HK-2 (cell line): Measurements from ENCODE around the gene RALGPS1.

Experiments
- DNase-seq: peaks from one replicate; pipeline ENCODE4 v3.0.0-alpha.2; 2018; ENCODE audit not compliant: unreplicated experiment

The RALGPS1 gene

DNA sequence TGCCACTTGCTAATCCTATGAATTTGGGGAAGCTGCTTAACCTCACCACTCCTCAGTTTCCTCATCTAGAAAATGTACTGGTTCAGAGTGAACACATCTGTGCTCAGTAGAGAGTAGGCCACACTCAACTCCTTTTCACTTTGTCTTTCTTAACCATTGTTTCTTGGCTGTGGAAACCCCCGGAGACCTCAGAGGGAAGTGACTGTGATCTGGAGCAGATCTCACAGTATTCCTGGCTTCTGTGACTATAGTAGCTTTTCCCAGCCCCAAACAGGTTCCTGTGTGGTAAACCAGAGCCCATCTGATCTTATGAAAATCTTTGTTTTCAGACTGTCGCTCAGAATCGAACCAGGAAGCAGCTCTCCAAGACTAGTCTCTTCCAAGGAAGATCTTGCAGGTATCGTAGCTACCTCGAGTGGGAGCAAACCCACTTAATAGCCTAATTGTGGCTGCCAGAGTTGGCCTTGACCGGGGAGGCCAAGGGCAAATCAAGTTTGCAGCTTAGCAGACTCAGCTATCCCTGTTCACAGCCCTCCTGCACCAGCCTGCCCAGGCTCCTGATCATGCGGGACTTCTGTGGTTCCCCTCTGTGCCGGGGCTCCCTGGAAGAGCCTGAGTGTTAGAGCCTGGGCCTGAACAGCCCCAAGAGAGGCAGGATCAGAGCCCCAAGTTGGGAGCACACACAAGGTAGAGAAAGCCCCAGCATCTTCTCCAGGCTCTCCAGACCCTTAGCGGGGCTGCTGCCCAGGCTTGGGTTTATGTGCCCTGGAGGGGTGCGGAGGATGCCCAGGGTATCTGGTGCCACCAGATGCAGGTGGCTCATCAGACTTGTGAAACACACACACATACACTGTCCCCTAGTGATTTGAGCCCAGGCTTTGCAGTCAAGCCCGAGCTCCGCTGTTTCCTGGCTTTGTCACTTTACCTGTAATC lies 260.1 kb downstream of the RALGPS1 start:
- DNase-seq, result no peak

DNA sequence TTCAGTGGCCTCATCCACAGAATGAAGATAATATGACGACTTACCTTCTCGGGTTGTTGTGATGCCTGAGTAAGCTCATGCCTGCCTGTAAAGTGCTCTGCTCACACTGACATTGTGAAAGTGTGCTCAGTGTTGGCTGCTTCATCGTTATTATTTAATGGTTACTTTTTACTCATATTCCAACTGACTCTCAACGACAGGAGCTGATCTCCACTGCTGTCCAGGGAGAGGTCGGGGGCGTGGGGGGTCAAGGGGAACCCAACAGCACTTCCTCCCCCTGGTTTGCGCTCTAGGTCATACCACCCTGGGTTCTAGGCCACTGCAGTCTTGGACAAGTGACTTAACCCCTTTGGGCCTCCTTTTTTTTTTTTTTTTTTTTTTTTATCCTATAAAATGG lies 260.7 kb downstream of the RALGPS1 start:
- DNase-seq, result no peak

DNA sequence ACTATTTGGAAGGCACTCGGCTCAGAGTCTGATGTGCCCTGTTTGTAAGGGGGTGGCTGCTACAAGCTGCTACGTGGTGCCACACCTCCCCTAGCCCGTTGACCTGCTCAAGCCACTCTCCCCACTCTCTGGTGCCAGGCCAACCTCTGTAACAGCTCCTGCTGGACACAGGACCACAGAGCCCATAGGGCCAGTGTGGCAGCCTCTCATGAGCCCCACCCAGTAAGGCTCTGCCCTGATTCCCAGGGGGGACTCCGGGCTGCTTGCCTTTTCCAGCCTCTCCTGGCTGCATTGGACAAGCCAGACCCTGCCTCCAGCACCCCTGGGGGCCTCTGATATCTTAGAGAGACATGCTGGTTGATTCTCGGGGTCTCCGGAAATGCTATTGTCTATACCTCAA lies 261.2 kb downstream of the RALGPS1 start:
- no peak for DNase-seq

DNA sequence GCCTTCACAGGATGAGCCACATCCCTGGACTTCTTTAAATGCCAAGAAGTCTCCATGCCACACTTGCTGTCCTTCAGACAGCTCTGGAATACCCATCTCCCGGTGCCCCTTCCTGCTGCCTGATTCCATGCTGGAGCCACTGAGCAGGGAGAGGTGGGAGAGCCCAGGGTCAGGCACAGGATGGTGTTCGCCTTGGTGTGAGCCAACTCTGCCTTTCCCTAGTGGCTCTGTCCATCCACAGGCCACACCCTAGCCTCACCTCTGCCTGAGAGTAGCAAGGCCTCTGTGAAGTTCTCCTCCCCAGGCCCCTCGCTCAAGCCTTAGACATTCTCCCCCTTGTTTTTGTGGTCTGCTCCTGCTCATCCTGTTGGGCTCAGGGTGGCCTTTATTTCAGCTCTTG lies 262.0 kb downstream of the RALGPS1 start:
- DNase-seq, result no peak

DNA sequence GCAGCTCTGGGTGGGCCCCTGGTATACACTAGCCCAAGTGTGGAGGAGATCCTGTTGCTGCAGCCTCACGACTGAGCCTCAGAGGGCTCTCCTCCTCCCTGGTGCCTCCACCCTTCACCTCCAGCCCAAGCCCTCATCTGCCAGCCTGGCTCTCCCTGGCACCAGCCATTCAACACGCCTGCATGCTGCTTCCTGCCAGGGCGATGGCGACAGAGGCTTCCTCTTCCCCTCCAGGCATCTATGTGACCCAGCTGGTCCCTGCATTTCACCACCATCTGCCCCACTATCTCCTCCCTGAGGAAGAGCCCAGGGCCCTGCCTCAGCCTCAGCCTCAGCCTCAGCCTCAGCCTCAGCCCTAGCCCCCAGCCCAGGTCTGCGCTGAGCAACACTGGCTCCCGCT lies 262.6 kb downstream of the RALGPS1 start:
- no peak for DNase-seq

DNA sequence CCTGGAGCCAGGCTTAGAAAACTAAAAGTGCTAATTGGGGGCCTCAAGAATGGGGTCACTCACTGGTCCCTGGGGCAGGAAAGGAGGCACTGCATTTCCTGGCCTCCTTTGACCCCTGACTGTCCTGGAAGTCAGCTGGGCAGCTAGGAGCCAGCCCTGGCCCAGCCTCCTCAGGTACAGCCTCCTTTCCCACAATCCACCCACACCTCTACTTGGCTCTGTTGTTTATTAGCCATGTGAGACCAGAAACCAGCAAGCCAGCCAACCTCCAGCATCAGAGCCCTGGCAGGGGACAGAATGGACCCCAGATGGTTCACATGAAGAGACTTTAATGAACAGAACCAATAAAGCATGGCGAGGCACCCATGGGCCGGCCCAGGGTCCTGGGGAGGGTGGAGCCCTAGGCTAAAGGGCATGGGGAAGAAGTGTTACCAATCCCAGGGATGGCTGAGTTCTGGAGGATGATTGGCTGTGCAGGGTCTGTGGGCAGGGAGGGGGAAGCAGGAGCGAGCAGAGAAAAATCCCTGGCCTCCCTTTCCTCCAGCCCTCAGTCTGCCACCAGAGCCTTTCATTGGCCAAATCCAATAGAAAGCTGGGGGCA lies 263.2 kb downstream of the RALGPS1 start:
- DNase-seq, result no peak

DNA sequence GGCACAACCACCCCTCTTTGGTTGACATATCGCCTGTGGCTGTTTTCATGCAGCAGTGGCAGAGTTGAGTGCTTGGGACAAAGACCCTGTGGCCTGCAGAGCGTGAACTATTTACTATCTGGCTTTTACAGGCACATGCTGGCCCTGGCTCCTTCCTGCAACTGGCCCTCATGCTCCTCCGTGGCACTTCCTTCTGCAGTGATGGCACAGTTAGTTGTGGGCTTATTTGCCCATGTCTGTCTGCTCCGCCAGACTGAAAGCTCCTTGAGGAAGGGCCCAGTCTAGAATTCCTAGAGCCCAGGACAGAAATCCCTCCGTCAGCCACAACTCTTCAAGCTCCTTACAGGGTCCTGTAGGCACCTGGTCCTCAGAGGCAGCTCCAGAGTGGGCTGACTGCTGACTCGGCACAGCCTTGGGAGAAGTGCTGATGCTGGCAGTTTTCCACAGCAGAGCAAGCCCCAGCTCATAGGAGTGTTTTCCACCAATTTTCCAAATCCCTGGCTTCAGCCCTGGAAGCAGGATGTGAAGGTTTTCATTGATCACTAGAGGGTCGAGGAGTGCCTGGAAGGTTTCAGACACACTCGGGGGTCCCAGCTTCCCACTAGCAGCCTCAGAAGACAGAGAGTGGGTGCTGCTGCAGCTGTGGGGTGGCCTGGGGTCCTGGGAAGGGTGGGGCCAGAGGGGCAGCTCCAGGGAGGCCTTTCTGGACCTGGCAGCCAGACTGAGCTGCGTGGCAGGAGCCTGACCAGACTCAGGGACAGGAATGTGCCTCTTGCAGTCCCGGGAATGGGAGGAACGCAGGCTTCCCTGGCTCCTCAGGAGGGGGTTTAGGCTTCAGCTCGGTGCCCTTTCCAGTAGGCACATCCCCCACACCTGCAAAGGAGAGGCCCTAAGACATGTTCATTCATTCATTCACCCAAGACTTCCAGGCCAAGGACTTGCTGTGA lies 264.4 kb downstream of the RALGPS1 start:
- no peak for DNase-seq

DNA sequence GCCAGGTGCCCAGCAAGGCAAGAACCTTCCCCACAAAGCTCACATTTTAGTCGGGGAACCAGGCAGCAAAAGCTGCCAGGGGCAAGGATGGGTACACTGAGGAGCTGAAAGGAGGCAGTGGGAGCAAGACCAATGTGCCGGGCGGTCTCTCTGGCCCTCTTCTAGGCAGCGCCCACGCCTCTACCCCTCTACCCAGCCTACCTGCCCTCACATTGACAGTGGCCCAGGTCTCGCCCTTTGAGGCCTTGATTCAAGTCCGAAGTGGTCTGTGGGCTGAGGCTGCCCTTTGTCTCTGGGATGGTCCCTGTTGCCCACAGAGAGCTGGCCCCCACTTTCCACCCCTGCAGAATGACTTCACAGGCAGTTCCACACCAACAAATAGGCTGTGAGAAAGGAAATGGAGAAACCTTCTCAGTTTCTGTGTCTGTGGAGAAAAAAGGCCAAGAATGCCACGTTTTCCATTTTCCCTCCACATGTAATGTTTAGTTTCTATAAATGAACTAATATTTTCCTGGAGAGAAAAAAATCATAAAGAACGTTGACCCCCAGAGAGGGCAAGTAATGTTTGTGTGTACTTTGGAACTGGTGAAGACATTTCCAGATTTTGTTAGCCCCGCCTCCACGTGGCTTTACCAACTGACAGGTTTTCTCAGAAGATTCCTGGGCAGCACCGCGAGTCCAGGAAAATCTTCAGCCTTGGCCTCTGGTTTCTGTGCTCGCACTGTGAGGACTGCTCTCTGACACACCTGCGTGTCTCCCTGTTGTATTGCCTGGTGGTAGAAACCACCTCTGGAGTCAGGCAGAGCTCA lies 265.3 kb downstream of the RALGPS1 start:
- DNase-seq, result no peak

DNA sequence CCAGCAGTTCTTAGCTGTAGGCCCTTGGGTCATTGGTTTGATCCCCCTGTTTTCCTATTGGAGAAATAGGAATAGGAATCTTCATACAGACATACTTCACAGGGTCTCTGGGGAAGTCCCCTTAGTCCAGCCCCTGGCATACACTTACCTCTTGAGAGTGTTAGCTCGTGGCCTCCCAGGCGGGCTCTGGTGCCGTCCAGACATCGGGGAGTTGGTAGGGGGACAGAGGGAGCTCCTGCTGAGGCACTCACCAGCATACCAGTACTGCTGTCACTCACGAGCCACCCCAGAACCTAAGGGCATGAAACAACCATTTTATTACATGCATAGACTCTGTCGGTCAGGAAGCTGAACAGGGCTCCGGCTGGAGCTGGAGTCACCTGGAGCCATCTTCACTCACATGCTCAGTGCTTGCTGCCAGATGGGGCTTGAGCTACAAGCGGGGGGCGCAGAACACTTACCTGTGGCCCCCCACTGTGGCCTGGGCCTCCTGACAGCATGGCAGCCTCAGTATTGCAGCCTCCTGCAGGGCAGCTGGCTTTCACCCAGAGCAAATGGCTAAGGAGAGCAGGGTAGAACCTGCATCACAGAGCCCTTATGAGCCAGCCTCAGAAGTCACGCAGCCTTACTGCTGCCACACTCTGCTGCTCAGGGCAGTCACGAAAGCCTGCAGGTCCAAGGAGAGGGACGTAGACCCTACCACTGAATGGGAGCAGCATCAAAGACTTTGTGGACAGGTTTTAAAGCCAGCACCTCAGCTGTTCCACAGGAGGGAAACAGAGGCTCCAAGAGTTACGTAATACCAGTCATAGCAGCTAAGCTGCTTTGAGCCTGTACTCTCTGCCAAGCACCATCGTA lies 266.1 kb downstream of the RALGPS1 start:
- no peak for DNase-seq

DNA sequence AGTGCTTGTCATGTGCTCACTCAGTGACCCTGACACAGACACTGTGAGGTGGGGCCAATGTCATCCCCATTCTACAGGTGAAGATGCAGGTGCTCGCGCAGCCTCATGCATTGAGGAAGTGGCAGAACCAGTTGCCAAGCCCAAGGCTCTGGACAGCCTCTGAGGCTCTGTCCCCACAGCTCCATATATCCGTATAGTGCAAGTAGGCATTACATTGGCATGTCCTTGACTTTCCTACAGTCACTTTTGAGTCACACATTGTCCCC lies 266.7 kb downstream of the RALGPS1 start:
- DNase-seq, result no peak

DNA sequence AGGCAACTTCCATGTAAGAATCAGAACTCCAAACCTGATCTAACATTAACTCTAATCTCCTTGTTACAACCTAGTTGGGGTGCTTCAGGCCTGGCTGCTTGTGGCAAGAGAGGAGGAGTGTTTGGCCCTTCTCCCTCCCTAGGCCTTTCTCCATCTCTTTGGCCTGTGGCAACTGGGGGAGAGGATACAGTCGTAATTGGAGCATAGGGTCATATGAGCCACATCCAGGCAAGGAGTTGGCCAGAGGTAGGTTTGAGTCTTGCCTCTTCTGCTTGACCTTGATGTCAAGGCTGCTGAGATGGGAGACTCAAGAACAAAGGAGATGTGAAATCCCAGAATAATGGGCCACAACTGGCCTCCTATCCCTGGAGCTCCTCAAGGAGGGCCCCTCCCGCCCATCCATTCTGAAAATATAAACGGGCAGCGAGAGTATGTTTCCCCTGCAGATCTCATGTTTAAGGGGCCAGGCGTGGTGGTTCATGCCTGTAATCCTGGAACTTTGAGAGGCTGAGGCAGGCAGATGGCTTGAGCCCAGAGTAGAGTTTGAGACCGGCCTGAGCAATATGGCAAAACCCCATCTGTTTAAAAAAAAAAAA lies 267.1 kb downstream of the RALGPS1 start:
- DNase-seq, result no peak

DNA sequence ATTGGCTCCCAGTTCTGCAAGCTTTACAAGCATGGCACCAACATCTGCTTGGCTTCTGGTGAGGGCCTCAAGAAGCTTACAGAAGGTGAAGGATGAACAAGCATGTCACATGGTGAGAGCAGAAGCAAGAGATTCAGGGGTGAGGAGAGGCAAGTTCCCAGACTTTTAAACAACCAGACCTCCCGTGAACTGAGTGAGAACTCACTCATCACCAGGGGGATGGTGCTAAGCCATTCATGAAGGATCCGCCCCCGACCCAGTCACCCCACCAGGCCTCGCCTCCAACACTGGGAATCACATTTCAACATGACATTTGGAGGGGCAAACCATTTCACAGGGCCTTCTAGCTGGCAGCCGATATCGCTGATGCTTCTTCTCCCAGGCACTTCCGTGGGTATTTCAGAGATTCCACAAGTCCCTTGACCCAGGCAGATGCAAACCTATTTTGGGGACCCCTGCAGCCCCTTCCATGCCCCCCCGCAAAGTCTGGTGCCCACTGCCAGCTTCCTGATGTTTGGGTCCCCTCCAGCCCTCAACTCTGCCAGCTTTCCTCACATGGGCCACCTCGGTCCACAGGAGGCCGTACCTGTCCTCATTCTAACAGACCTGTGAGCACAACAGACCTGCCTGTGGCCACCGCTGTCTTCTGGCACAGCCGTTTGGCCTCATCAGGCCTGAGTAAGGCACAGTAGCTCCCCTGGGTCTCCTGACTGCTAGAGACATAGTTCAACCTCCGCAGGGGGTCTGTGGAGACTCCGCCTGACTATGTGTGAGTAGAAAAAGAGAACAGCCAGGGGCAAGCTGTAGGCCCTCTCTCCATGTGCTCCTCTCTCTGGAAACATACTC lies 268.5 kb downstream of the RALGPS1 start:
- no peak for DNase-seq

DNA sequence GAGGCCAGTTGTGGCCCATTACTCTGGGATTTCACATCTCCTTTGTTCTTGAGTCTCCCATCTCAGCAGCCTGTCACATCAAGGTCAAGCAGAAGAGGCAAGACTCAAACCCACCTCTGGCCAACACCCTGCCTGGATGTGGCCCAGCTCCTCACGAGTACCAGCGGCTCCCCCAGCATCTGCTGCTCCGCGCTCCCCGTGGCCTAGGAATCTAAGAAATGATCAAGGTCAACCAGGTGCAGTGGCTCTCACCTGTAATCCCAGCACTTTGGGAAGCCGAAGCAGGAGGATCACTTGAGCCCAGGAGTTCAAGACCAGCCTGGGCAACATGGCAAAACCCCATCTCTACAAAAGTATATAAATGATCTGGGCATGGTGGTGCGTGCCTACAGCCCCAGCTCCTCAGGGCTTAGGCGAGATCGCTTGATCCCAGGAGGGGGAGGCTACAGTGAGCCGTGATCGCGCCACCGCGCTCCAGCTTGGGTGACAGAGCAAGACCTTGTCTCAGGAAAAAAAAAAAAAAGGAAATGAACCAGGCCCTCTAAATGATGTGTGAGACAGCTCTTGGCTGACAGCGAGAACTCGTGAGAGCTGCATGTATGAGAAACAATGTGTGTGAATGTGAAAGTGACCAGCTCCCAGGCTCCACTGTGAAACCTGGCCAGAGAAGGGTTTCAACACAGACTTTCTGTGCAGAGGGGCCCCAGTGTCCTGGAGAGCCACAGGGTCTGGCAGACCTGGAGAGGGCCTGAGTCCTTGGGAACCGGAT lies 269.4 kb downstream of the RALGPS1 start:
- no peak for DNase-seq

DNA sequence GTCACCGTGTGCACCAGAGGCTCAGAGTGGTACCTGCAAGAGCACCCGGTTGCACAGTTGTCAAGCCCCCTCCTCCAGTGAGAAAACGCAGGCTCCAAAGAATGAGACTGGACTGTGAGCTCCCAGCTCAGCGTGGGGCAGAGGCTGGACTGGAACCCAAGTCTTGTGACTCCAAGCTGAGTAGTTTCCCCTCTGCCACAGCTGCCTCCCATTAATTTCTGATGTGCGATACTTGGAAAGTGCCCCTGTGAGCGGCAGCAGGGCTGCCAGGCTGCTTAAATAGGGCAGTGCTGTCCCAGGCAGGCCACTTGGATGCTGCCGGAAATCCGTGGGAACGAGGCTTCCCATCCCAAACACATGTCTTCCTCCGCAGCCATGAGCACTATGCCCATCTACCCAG lies 270.1 kb downstream of the RALGPS1 start:
- DNase-seq, result no peak

DNA sequence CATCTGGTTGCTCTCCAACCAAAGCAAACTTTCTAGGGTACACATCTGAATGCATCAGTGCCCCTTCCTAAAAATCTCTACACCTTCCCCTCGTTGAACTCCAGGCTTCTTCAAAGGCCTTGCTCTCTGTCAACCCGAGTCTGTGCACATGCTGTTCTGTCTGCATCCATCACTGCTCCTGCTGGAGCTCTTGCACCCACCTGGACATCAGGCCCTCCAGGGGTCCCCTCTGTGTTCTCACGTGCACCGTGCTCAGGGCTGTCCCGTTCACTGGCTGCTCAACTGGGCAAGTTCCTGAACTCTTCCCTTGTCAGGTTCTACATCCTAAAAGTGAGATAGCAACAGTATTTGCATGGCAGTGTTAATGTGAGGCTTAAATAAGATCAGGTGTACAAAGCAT lies 270.6 kb downstream of the RALGPS1 start:
- no peak for DNase-seq

DNA sequence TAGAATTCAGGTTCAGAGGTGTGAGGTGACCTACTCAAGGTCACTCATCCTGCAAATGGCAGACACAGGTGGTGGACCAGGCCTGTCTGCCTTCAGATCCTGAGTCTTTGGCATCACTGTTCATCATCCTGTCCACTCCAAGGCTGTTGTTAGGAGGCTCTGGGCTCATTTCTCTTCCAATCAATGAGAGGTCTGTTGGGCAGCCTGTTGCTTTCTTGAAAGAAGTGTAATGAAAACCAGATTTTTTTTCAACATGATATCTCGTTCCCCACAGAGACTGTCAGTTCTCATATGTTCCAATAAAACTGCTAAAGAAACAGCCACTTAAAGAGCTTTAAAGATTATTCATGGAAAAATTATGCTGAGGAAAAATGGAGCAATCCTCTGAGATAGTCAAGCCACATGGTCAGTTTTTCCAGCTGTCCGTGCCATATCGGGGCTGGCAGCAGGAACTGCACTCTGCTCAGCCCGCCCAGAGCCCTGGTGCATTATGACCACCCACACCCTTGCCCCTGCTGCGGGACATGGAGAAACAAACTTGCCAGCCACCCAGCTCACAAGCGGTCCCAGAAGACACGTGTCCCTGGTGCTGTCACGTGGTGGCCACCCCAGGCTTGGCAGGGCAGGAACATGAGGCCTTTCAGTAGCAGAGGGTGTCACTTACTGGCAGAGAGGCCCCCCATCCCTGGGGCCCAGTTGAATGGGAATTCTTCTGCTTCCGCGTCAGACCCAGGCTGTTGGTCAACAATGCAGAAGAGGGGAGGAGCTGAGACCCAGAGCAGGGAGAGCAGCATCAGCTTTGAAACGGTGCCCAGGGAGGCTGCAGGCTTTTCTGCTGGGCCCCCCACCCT lies 271.6 kb downstream of the RALGPS1 start:
- DNase-seq, result no peak

DNA sequence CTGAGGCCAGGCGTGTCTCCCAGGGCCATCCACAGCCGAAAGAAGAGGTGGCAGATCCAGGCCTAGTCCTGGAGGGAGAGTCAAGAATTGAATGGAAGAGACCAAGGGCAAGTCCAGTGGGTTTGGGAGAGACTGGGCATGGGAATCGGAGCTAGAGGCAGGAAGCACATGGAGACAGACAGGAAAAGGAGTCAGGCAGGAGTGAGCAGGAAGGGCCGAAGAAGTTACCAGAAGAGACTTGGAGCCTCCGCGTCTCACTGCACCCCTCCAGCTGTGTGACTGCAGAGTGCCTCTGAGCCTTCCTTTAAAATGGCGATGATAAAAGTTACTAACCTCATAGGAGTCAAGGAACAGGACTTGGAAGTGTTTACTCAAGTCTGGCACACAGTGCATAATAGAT lies 272.2 kb downstream of the RALGPS1 start:
- no peak for DNase-seq
